Measurements from ENCODE around the gene TMEM217.
"Not testable (repeated sequence)": the region's sequence is repeated elsewhere in the genome, so short reads cannot be mapped to it uniquely, and the experiment has no call there.

TMEM217 gene

DNA sequence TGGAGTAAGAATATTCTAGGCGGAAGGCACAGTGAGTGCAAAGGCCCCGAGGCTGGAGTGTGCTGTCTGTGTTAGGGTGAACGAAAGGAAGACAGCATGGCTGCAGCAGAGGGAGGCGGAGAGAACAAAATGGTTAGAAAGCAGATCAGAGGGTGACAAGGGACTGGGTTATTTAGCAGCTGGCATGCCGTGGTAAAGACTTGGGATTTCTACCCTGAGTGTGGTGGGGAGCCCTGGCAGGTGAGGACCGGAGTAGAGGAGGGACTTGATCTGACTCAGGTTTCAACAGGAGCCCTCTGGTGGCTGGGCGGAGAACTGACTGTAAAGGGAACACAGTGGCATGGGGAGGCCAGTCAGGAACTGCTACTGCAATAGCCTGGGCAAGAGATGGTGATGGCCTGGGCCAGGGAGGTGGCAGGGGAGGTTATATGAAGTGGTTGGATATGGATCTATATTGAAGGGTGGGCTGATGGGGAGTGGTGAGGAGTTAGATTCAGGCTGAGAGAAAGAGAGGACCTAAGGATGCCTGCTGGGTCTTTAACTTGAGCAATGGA lies 50.0 kb downstream of the TMEM217 start:
- Mint-ChIP-seq H3K9me3 (no peaks in the 10 kb centered on the region), H3K27me3 (peaks cover 10% of the 10 kb centered on the region), H3K4me3 (no peak overlapping the region), H3K36me3 (ENCODE audit: low read depth) (no peaks in the 10 kb centered on the region), H3K4me1 (ENCODE audit: low read depth) (peaks cover 67% of the 10 kb centered on the region), H3K27ac (peak overlapping the region; percentile 3)
- intact Hi-C loops (cut with micrococcal nuclease), result loop anchor here (2.0 kb wide), 1 partner anchor 157 kb away; no protein-coding TSS in a partner anchor

DNA sequence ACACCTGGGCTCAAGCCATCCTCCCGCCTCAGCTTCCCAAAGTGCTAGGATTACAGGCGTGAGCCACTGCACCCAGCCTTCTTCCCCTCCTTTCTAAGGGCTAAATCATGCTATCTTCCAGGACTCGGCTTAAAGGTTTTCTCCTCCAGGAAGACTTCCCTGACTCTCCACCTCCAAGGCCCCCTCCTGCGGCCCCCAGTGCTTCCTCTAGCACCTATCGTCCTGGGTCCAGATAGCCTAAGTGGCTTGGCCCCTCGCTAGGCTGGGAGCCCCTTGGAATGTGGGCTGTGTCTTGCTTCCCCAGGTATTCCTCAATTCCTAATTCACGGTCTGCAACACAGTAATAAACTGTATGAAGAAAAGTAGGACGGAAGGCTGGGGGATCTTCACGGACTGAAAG lies 51.3 kb downstream of the TMEM217 start:
- intact Hi-C loops (cut with micrococcal nuclease), result no loop called here
- Mint-ChIP-seq H3K36me3 (ENCODE audit: low read depth) (no peaks in the 10 kb centered on the region), H3K4me3 (no peak overlapping the region), H3K27me3 (peaks cover 16% of the 10 kb centered on the region), H3K9me3 (no peaks in the 10 kb centered on the region), H3K4me1 (ENCODE audit: low read depth) (peaks cover 61% of the 10 kb centered on the region), H3K27ac (no peak overlapping the region)

DNA sequence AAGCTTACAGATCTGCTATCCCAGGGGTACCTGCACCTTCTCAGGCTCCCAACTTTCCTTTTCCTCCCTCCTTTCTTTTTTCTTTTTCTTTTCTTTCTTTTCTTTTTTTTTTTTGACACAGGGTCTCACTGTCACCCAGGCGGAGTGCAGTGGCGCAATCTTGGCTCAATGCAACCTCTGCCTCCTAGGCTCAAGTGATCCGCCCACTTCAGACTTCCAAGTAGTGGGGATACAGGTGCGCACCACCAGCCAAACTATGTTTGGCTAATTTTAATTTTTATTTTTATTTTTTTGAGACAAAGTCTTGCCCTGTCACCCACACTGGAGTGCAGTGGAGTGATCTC lies 52.0 kb downstream of the TMEM217 start:
- no peak overlapping the region for H3K4me3 Mint-ChIP-seq
- intact Hi-C loops (cut with micrococcal nuclease), result no loop called here
- H3K9me3 Mint-ChIP-seq, result no peaks in the 10 kb centered on the region
- peak overlapping the region; percentile 42 for H3K27ac Mint-ChIP-seq
- H3K4me1 Mint-ChIP-seq (ENCODE audit: low read depth), result peaks cover 64% of the 10 kb centered on the region
- peaks cover 17% of the 10 kb centered on the region for H3K27me3 Mint-ChIP-seq
- H3K36me3 Mint-ChIP-seq (ENCODE audit: low read depth), result no peaks in the 10 kb centered on the region

DNA sequence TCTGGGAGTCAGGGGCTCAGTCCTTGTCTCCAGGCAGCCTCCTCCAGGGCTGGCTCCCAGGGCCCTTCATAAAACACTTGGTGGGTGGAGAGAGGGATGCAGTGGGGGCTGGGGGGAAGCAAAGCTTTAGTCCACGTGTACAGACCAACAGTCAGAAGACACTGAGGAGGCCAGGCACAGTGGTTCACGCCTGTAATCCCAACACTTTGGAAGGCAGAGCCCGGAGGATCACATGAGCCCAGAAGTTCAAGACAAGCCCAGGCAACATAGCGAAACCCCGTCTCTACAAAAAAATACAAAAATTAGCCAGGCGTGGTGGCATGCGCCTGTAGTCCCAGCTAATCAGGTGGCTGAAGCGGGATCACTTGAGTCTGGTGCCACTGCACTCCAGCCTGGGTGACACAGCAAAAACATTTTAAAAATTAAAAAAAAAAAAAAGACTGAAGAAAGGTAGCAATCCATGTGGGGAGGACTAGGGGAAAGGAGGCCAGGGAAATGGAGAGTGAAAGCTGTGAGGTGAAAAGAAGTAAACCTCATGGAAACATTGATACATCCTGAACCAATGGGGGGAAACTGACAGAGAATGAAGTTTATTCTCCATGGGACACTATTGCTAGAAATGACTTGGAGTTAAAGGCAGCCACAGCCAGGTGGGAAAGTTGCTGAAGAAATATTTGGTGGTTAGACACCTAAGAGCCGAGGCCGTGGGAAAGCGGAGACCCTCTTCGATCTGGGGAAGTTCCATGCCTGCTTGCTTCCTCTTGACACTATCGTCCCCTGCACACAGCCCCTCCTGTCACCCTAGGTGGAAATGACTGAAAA lies 52.6 kb downstream of the TMEM217 start:
- H3K4me1 Mint-ChIP-seq (ENCODE audit: low read depth), result peaks cover 62% of the 10 kb centered on the region
- H3K36me3 Mint-ChIP-seq (ENCODE audit: low read depth), result no peaks in the 10 kb centered on the region
- no peak overlapping the region for H3K4me3 Mint-ChIP-seq
- peak overlapping the region; percentile 42 for H3K27ac Mint-ChIP-seq
- peaks cover 18% of the 10 kb centered on the region for H3K27me3 Mint-ChIP-seq
- intact Hi-C loops (cut with micrococcal nuclease), result no loop called here
- no peaks in the 10 kb centered on the region for H3K9me3 Mint-ChIP-seq

DNA sequence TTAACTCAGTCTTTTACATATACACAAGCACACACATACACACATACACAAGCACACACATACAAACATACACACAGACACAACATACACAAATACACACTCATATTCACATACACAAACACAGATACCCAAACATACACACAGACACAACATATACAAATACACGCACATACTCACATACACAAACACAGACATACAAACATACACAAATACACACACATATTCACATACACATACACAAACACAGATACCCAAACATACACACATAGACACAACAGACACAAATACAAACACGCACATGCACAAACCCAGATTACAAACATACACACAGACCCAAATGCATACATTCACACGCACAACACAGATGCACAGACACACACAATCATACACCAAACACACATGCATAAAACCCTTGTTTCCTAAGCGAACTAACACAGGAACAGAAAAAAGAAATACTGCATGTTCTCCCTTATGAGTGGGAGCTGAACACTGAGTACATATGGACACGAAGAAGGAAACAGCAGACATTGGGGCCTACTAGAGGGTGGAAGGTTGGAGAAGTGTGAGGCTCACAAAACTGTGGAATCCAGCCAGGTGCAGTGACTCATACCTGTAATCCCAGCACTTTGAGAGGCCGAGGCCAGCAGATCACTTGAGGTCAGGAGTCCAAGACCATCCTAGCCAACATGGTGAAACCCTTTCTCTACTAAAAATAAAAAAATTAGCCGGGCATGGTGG lies 53.8 kb downstream of the TMEM217 start:
- no peak overlapping the region for H3K27ac Mint-ChIP-seq
- intact Hi-C loops (cut with micrococcal nuclease), result no loop called here
- no peak overlapping the region for H3K4me3 Mint-ChIP-seq
- peaks cover 19% of the 10 kb centered on the region for H3K27me3 Mint-ChIP-seq
- peaks cover 56% of the 10 kb centered on the region for H3K4me1 Mint-ChIP-seq (ENCODE audit: low read depth)
- no peaks in the 10 kb centered on the region for H3K36me3 Mint-ChIP-seq (ENCODE audit: low read depth)
- no peaks in the 10 kb centered on the region for H3K9me3 Mint-ChIP-seq

DNA sequence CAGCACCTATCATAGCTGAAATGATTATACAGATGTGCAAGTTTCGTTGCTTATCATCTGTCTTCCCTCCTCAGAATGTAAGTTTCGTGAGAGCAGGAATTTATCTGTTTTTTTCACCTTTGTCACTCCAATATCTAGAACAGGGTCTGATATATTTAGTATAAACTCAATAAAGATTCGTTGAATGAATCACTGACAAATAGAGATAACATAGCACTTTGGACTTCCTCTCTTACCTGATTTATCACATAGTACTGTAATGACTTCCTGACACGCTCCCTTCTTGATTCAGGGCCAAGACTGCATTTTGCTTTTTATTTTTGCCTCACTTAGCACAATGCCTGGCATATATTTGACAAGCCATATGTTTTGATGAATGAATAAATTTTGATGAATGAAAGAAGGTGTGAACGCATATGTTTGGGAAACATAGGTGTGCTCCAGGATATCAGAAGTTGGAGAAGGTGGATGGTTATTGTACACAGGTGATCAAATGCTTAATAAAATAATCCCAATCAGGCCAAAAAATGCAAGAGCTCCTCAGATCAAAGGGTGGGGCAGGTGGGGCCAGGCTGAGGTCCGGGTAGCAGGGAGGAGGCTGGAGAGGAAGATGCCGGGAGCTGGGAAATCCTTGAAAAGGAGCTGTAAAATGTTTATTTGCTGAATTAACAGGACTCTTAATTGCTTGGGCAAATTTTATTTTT lies 55.0 kb downstream of the TMEM217 start:
- Mint-ChIP-seq H3K4me3 (no peak overlapping the region), H3K9me3 (no peaks in the 10 kb centered on the region), H3K36me3 (ENCODE audit: low read depth) (no peaks in the 10 kb centered on the region), H3K4me1 (ENCODE audit: low read depth) (peaks cover 51% of the 10 kb centered on the region), H3K27me3 (peaks cover 19% of the 10 kb centered on the region), H3K27ac (no peak overlapping the region)
- intact Hi-C loops (cut with micrococcal nuclease), result no loop called here

DNA sequence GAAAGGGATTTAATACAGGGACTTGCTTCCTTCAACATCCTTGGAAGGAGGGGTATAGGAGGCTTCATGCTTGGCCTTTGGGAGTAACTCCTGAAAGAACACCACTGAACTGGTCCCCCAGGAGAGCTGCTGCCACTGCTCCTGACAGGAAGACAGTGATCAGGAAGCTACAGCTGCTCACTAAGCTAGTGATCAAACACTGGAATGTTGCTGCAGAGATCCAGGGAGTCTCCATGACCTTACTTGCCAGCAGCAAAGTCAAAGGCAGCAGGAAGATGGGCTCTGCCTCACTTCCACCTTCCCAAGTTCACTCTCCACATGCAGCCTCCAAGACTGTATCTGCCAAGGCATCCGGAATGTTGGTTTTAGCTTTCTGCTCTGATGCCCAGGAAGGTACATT lies 56.2 kb downstream of the TMEM217 start:
- H3K4me3 Mint-ChIP-seq, result no peak overlapping the region
- H3K9me3 Mint-ChIP-seq, result no peaks in the 10 kb centered on the region
- no peak overlapping the region for H3K27ac Mint-ChIP-seq
- peaks cover 40% of the 10 kb centered on the region for H3K4me1 Mint-ChIP-seq (ENCODE audit: low read depth)
- H3K36me3 Mint-ChIP-seq (ENCODE audit: low read depth), result no peaks in the 10 kb centered on the region
- intact Hi-C loops (cut with micrococcal nuclease), result no loop called here
- H3K27me3 Mint-ChIP-seq, result peaks cover 16% of the 10 kb centered on the region

DNA sequence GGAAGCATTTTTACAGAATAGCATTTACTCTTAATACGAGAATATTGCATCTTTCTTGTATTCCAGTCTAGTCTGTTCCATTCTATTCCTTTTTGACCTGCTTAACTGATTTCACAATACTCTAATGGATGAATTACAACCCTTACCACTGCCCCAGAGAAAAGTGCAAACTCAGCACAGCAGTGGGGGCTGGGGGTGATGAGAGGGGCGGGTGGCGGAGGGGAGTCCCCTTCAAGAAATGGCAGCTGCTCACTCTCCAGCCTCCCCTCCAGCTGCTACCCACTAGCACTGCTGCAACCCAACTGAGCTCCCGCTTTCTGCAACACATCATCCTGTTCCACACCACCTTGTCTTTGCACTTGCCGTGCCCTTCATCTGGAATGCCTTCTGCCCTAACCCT lies 57.9 kb downstream of the TMEM217 start:
- peaks cover 12% of the 10 kb centered on the region for H3K27me3 Mint-ChIP-seq
- no peak overlapping the region for H3K4me3 Mint-ChIP-seq
- no peak overlapping the region for H3K27ac Mint-ChIP-seq
- H3K9me3 Mint-ChIP-seq, result no peaks in the 10 kb centered on the region
- H3K36me3 Mint-ChIP-seq (ENCODE audit: low read depth), result no peaks in the 10 kb centered on the region
- H3K4me1 Mint-ChIP-seq (ENCODE audit: low read depth), result peaks cover 24% of the 10 kb centered on the region
- intact Hi-C loops (cut with micrococcal nuclease), result no loop called here

DNA sequence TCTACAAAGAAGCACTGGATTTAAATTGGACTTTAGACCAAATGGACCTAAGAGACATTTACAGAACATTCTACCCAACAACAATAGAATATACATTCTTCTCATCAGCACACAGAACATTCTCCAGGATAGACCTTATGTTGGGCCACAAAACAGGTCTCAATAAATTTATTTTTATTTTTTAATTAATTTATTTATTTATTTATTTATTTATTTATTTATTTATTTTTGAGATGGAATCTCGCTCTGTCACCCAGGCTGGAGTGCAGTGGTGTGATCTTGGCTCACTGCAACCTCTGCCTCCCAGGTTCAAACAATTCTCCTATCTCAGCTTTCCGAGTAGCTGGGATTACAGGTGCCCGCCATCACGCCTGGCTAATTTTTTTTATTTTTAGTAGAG lies 61.5 kb downstream of the TMEM217 start:
- H3K27ac Mint-ChIP-seq; intact Hi-C loops (cut with micrococcal nuclease); H3K36me3 Mint-ChIP-seq (ENCODE audit: low read depth); H3K4me3 Mint-ChIP-seq; H3K9me3 Mint-ChIP-seq; H3K27me3 Mint-ChIP-seq: not testable (repeated sequence)
- peaks cover 19% of the 10 kb centered on the region for H3K4me1 Mint-ChIP-seq (ENCODE audit: low read depth)

DNA sequence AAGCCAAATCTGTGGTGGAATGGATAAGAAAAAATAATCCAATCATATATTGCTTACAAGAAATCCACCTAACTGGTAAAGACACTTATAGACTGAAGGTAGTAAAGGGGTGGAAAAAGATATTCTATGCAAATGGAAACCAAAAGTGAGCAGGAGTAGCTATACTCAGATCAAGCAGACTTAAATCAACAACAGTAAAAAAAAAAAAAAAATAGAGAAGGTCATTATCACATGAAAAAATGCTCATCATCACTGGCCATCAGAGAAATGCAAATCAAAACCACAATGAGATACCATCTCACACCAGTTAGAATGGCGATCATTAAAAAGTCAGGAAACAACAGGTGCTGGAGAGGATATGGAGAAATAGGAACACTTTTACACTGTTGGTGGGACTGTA lies 63.1 kb downstream of the TMEM217 start:
- H3K27ac Mint-ChIP-seq; H3K36me3 Mint-ChIP-seq (ENCODE audit: low read depth); H3K4me3 Mint-ChIP-seq; H3K27me3 Mint-ChIP-seq; intact Hi-C loops (cut with micrococcal nuclease); H3K9me3 Mint-ChIP-seq: not testable (repeated sequence)
- H3K4me1 Mint-ChIP-seq (ENCODE audit: low read depth), result peaks cover 12% of the 10 kb centered on the region

DNA sequence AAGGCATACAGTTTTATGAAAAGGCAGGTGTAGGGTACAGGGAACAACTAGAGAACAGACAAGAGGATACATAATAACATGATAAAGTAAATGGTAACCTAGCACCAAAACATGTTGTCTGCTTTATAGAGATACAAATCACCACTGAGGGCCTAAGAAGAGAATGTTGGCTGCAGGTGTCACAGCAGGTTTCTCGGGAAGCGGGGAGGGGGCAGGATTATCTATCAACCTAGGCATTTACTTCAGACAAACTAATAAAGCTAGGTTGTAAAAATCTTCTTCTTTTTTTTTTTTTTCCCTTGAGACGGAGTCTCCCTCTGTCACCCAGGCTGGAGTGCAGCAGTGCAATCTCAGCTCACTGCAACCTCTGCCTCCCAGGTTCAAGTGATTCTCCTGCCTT lies 65.3 kb downstream of the TMEM217 start:
- intact Hi-C loops (cut with micrococcal nuclease), result no loop called here
- peak overlapping the region; percentile 39 for H3K27ac Mint-ChIP-seq
- peaks cover 21% of the 10 kb centered on the region for H3K4me1 Mint-ChIP-seq (ENCODE audit: low read depth)

DNA sequence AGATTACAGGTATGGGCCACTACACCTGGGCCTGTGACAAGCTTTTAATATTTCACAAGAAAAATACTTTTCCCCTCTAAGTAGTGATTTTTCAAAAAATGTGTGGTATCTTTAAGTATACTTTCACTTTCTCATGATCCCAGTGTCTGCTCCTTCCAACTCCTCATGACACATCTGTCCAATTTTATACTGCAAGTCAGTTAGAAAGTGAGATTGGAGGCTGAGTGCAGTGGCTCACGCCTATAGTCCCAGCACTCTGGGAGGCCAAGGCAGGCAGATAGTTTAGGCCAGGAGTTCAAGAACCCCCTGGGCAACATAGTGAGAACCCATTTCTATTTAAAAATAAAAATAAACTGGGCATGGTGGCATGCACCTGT lies 67.8 kb downstream of the TMEM217 start:
- Mint-ChIP-seq H3K27ac (peak overlapping the region; percentile 50), H3K4me3 (no peak overlapping the region)
- intact Hi-C loops (cut with micrococcal nuclease), result no loop called here

More for the DNA sequence above, 65.3 kb downstream of the TMEM217 start:
- Mint-ChIP-seq H3K27me3 (no peaks in the 10 kb centered on the region), H3K4me3 (no peak overlapping the region), H3K36me3 (ENCODE audit: low read depth) (no peaks in the 10 kb centered on the region), H3K9me3 (no peaks in the 10 kb centered on the region)

DNA sequence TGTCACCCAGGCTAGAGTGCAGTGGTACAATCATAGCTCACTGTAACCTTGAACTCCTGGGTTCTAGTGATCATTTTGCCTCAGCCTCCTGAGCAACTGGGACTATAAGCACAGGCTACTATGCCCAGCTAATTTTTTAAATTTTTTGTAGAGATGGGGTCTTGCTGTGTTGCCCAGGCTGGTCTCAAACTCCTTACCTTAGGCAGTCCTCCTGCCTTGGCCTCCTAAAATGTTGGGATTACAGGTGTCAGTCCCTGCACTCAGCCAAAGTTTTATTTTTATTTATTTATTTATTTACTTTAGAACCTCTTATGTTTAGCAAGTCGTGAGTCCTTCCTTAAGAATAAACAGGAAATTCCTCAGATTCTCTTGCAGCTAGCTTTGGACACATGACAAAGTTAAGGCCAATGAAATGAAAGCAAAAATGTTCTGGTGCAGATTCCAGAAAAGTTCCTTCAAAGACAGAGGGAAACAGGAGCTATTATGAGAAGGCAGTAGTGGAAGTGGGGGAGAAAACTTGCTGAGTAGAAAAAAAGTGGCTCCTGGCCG lies 68.9 kb downstream of the TMEM217 start:
- H3K4me3 Mint-ChIP-seq, result no peak overlapping the region
- intact Hi-C loops (cut with micrococcal nuclease), result no loop called here
- peak overlapping the region; percentile 50 for H3K27ac Mint-ChIP-seq

More for the DNA sequence above, 67.8 kb downstream of the TMEM217 start:
- Mint-ChIP-seq H3K36me3 (ENCODE audit: low read depth) (no peaks in the 10 kb centered on the region), H3K27me3 (no peaks in the 10 kb centered on the region), H3K4me1 (ENCODE audit: low read depth) (peaks cover 46% of the 10 kb centered on the region), H3K9me3 (no peaks in the 10 kb centered on the region)

More for the DNA sequence above, 68.9 kb downstream of the TMEM217 start:
- no peaks in the 10 kb centered on the region for H3K9me3 Mint-ChIP-seq
- no peaks in the 10 kb centered on the region for H3K27me3 Mint-ChIP-seq
- H3K4me1 Mint-ChIP-seq (ENCODE audit: low read depth), result peaks cover 46% of the 10 kb centered on the region
- no peaks in the 10 kb centered on the region for H3K36me3 Mint-ChIP-seq (ENCODE audit: low read depth)

All from dendritic cell treated with granulocyte-macrophage colony-stimulating factor and Interleukin-4, amounts not matched to agents 40 ng/mL and 50 ng/mL, for 4 days (primary cell).